Measurements from ENCODE around the gene ASXL3. TPM values are rescaled to one million over a fixed set of nuclear protein-coding genes. Genes with fewer than 3 reads are reported as not detected.

ASXL3 gene
- total RNA-seq, 1 donor from 2014 or later = under 0.01 TPM

DNA sequence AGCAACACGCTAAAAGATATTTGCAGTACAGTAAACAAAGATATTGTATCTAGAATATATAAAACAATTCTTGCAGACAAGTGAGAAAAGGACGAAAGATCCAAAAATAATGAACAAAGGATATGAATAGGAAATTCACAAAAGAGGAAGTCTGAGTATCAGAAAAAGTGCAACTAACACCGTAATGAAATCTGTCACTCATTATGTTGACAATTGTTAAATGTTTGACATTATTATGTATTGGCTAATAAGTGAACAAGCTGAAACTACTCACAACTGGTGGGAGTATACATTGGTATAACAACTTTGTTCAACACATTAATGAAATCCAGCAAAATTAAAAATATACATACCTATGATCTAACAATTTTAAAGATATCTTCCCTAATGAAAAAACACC lies 36.7 kb upstream of the ASXL3 start:
- Histone ChIP-seq H3K4me3 (ENCODE audit: low read depth, low read length) (no peak overlapping the region), H3K36me3 (ENCODE audit: control insufficient read depth, insufficient read depth, low read length) (no peaks in the 10 kb centered on the region), H3K27me3 (ENCODE audit: control insufficient read depth, insufficient read depth, low read length) (no peaks in the 10 kb centered on the region)
- DNase-seq (ENCODE audit: low read depth) (no peak), FAIRE-seq (no peak)
- no peak for TF ChIP-seq CTCF (IDR thresholded peaks at IDR 0.05; ENCODE audit: insufficient read depth, low read length, severe bottlenecking)

DNA sequence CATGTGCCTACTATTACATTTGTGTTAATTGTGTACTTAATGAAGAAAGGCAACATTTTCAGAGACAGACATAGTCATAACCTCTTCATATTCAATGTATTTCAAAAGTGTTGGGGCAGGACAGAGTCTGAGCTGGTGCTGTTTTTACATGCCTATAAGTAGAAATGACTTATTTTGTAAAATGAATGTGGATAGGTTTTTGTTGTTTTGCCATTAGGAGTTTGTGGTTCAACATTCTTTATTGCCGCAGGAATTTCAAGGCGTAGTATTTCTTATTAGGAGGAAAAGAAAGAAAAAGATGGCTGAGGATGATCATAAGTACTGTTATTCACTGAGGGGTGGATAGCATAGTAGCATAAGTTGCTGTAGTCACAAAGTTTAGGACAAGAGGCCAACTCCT lies 21.2 kb upstream of the ASXL3 start:
- FAIRE-seq (no peak), DNase-seq (ENCODE audit: low read depth) (peak; percentile 52)
- Histone ChIP-seq H3K27me3 (ENCODE audit: control insufficient read depth, insufficient read depth, low read length) (no peaks in the 10 kb centered on the region), H3K36me3 (ENCODE audit: control insufficient read depth, insufficient read depth, low read length) (no peaks in the 10 kb centered on the region), H3K4me3 (ENCODE audit: low read depth, low read length) (no peak overlapping the region)
- TF ChIP-seq CTCF (IDR thresholded peaks at IDR 0.05; ENCODE audit: insufficient read depth, low read length, severe bottlenecking) = no peak

DNA sequence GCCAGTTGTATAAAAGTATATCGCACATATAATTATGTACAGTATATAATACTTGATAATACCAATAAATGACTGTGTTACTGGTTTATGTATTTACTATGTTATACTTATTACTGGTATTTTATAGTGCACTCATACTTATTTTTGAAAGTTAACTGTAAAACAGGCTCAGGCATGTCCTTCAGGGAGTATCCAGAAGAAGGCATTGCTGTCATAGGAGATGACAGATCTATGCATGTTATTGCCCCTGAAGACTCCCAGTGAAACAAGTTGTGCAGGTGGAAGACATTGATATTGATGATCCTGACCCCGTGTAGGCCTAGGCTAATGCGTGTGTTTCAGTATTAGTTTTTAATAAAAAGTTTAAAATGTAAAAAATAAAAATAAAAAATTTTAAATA lies 20.3 kb upstream of the ASXL3 start:
- DNase-seq (ENCODE audit: low read depth) = peak; percentile 80

GRCh38 chr18:33558529-33558928 lies 19.5 kb upstream of the ASXL3 start:
- DNase-seq (ENCODE audit: low read depth) = peak; percentile 63

More for the DNA sequence above, 20.3 kb upstream of the ASXL3 start:
- no peak for FAIRE-seq
- H3K4me3 ChIP-seq (ENCODE audit: low read depth, low read length) = no peak overlapping the region
- H3K27me3 ChIP-seq (ENCODE audit: control insufficient read depth, insufficient read depth, low read length) = no peaks in the 10 kb centered on the region
- no peaks in the 10 kb centered on the region for H3K36me3 ChIP-seq (ENCODE audit: control insufficient read depth, insufficient read depth, low read length)
- no peak for TF ChIP-seq CTCF (IDR thresholded peaks at IDR 0.05; ENCODE audit: insufficient read depth, low read length, severe bottlenecking)

GRCh38 chr18:33560686-33561370 lies 17.2 kb upstream of the ASXL3 start:
- Histone ChIP-seq H3K27me3 (ENCODE audit: control insufficient read depth, insufficient read depth, low read length) (no peaks in the 10 kb centered on the region), H3K36me3 (ENCODE audit: control insufficient read depth, insufficient read depth, low read length) (no peaks in the 10 kb centered on the region), H3K4me3 (ENCODE audit: low read depth, low read length) (no peak overlapping the region)
- DNase-seq (ENCODE audit: low read depth) = peak; percentile 82
- TF ChIP-seq CTCF (IDR thresholded peaks at IDR 0.05; ENCODE audit: insufficient read depth, low read length, severe bottlenecking) = no peak
- FAIRE-seq = peak; percentile 40

More at GRCh38 chr18:33558529-33558928, 19.5 kb upstream of the ASXL3 start:
- no peaks in the 10 kb centered on the region for H3K36me3 ChIP-seq (ENCODE audit: control insufficient read depth, insufficient read depth, low read length)
- no peak for TF ChIP-seq CTCF (IDR thresholded peaks at IDR 0.05; ENCODE audit: insufficient read depth, low read length, severe bottlenecking)
- H3K4me3 ChIP-seq (ENCODE audit: low read depth, low read length) = no peak overlapping the region
- no peak for FAIRE-seq
- no peaks in the 10 kb centered on the region for H3K27me3 ChIP-seq (ENCODE audit: control insufficient read depth, insufficient read depth, low read length)

GRCh38 chr18:33562741-33563140 lies 15.3 kb upstream of the ASXL3 start:
- no peak for FAIRE-seq
- no peaks in the 10 kb centered on the region for H3K27me3 ChIP-seq (ENCODE audit: control insufficient read depth, insufficient read depth, low read length)
- no peaks in the 10 kb centered on the region for H3K36me3 ChIP-seq (ENCODE audit: control insufficient read depth, insufficient read depth, low read length)
- no peak for TF ChIP-seq CTCF (IDR thresholded peaks at IDR 0.05; ENCODE audit: insufficient read depth, low read length, severe bottlenecking)
- no peak for DNase-seq (ENCODE audit: low read depth)
- no peak overlapping the region for H3K4me3 ChIP-seq (ENCODE audit: low read depth, low read length)

Measured in bronchial epithelial cell (primary cell).